HL-60 (cell line): Measurements from ENCODE around the gene HS3ST4.

Experiments used
- CTCF ChIP-seq: IDR thresholded peaks from one replicate; pipeline ENCODE4 v1.5.1; 2011; ENCODE audit warnings: low read length, control low read depth, inconsistent platforms; ENCODE audit not compliant: insufficient read depth
- GABPA ChIP-seq: IDR thresholded peaks from 2 replicates; pipeline ENCODE4 v1.6.1; 2012; ENCODE audit warnings: low read depth
- POLR2AphosphoS5 ChIP-seq: IDR thresholded peaks from 2 replicates; pipeline ENCODE4 v1.6.1; 2012; ENCODE audit warnings: low read depth
- REST ChIP-seq: IDR thresholded peaks from 2 replicates; pipeline ENCODE4 v1.6.1; 2012; ENCODE audit warnings: low read depth; ENCODE audit not compliant: insufficient replicate concordance
- SPI1 ChIP-seq: IDR thresholded peaks from 2 replicates; pipeline ENCODE4 v1.6.1; 2012; ENCODE audit warnings: low read depth, mild to moderate bottlenecking, borderline replicate concordance

GRCh38 chr16:25699069-25699468 is 7.3 kb downstream of the HS3ST4 start:
- TF ChIP-seq CTCF = no peak
- TF ChIP-seq POLR2AphosphoS5 = no peak
- no peak for TF ChIP-seq REST
- no peak for TF ChIP-seq GABPA
- no peak for TF ChIP-seq SPI1
